Measurements from ENCODE around the gene DYSF.
A peak's percentile ranks its signal among the peaks of the same experiment; 100 is the strongest.

The DYSF gene

GRCh38 chr2:71530211-71530610, 76.8 kb downstream of the DYSF start:
- in situ Hi-C loops (cut with MboI; ENCODE audit: low pct_unique_long_range_greater_than_20kb, low sequenced_read_pairs, unreplicated experiment) = no loop called here
- TF ChIP-seq CTCF (IDR thresholded peaks at IDR 0.05; ENCODE audit: extremely low read depth, insufficient read depth, missing control alignments) = no peak
- DNase-seq (ENCODE audit: low spot score) = no peak

GRCh38 chr2:71530641-71531332, 77.4 kb downstream of the DYSF start:
- TF ChIP-seq CTCF (IDR thresholded peaks at IDR 0.05; ENCODE audit: extremely low read depth, insufficient read depth, missing control alignments) = peak; percentile 64
- in situ Hi-C loops (cut with MboI; ENCODE audit: low pct_unique_long_range_greater_than_20kb, low sequenced_read_pairs, unreplicated experiment) = no loop called here
- peak; percentile 82 for DNase-seq (ENCODE audit: low spot score)

GRCh38 chr2:71531522-71532047, 78.2 kb downstream of the DYSF start:
- DNase-seq (ENCODE audit: low spot score) = no peak
- TF ChIP-seq CTCF (IDR thresholded peaks at IDR 0.05; ENCODE audit: extremely low read depth, insufficient read depth, missing control alignments) = no peak
- in situ Hi-C loops (cut with MboI; ENCODE audit: low pct_unique_long_range_greater_than_20kb, low sequenced_read_pairs, unreplicated experiment) = no loop called here

GRCh38 chr2:71532327-71532726, 79.0 kb downstream of the DYSF start:
- no peak for TF ChIP-seq CTCF (IDR thresholded peaks at IDR 0.05; ENCODE audit: extremely low read depth, insufficient read depth, missing control alignments)
- no peak for DNase-seq (ENCODE audit: low spot score)
- in situ Hi-C loops (cut with MboI; ENCODE audit: low pct_unique_long_range_greater_than_20kb, low sequenced_read_pairs, unreplicated experiment) = no loop called here

GRCh38 chr2:71534201-71534600, 80.8 kb downstream of the DYSF start:
- DNase-seq (ENCODE audit: low spot score) = no peak
- no peak for TF ChIP-seq CTCF (IDR thresholded peaks at IDR 0.05; ENCODE audit: extremely low read depth, insufficient read depth, missing control alignments)
- in situ Hi-C loops (cut with MboI; ENCODE audit: low pct_unique_long_range_greater_than_20kb, low sequenced_read_pairs, unreplicated experiment) = no loop called here

GRCh38 chr2:71534826-71535225, 81.5 kb downstream of the DYSF start:
- in situ Hi-C loops (cut with MboI; ENCODE audit: low pct_unique_long_range_greater_than_20kb, low sequenced_read_pairs, unreplicated experiment) = no loop called here
- no peak for TF ChIP-seq CTCF (IDR thresholded peaks at IDR 0.05; ENCODE audit: extremely low read depth, insufficient read depth, missing control alignments)
- no peak for DNase-seq (ENCODE audit: low spot score)

Data from GM13977 (cell line).